Liver (tissue), 9 donors: ENCODE data around the gene CACNB4. TPM values are rescaled to one million over a fixed set of nuclear protein-coding genes. Genes with fewer than 3 reads are reported as not detected.

Source experiments
- DNase-seq: peaks from one replicate; pipeline ENCODE4 v3.0.0-alpha.2; 2017; ENCODE audit warnings: low spot score
- H3K27ac ChIP-seq, 2 donors: one replicate each; pipeline ENCODE4 v1.7.0; 2013; ENCODE audit warnings: inconsistent platforms in 2 of 2, low read length in 2 of 2, control low read depth in 1 of 2, low read depth in 1 of 2, mild to moderate bottlenecking in 1 of 2
- H3K27me3 ChIP-seq, 4 donors: one replicate each; pipeline versions ENCODE4 v1.6.1 to v1.7.0; 2013; ENCODE audit warnings: low read length in 3 of 4, inconsistent platforms in 1 of 4, mild to moderate bottlenecking in 1 of 4, moderate library complexity in 1 of 4; ENCODE audit not compliant: control insufficient read depth in 4 of 4, insufficient read depth in 4 of 4
- H3K36me3 ChIP-seq, 4 donors: one replicate each; pipeline versions ENCODE4 v1.6.1 to v1.7.0; 2013; ENCODE audit warnings: low read length in 3 of 4, mild to moderate bottlenecking in 3 of 4, low read depth in 1 of 4, moderate library complexity in 1 of 4; ENCODE audit not compliant: control insufficient read depth in 4 of 4, insufficient read depth in 3 of 4
- H3K4me1 ChIP-seq, 4 donors: one replicate each; pipeline versions ENCODE4 v1.6.1 to v1.7.0; 2013; ENCODE audit warnings: low read length in 3 of 4, mild to moderate bottlenecking in 3 of 4, moderate library complexity in 1 of 4; ENCODE audit not compliant: control insufficient read depth in 4 of 4, insufficient read depth in 4 of 4
- H3K4me3 ChIP-seq, 3 donors: one replicate each; pipeline versions ENCODE4 v1.6.1 to v1.7.0; 2013; ENCODE audit warnings: low read length in 3 of 3, control low read depth in 1 of 3, low read depth in 1 of 3, mild to moderate bottlenecking in 1 of 3
- H3K9ac ChIP-seq, 2 donors: one replicate each; pipeline ENCODE4 v1.7.0; 2013; ENCODE audit warnings: low read length in 2 of 2, mild to moderate bottlenecking in 2 of 2, moderate library complexity in 2 of 2, control low read depth in 1 of 2, low read depth in 1 of 2
- H3K9me3 ChIP-seq, 4 donors: one replicate each; pipeline versions ENCODE4 v1.6.1 to v1.7.0; 2013; ENCODE audit warnings: low read length in 3 of 4; ENCODE audit not compliant: control insufficient read depth in 4 of 4
- ATF3 ChIP-seq: IDR thresholded peaks from 2 replicates; pipeline ENCODE4 v1.6.1; 2016; ENCODE audit warnings: antibody characterized with exemption
- EGR1 ChIP-seq, 2 donors: IDR thresholded peaks; 2 replicates each; pipeline ENCODE4 v1.6.1; 2016 to 2018; ENCODE audit warnings: antibody characterized with exemption in 2 of 2, low read depth in 2 of 2
- FOXA1 ChIP-seq: IDR thresholded peaks from 2 replicates; pipeline ENCODE4 v1.6.1; 2016; ENCODE audit warnings: antibody characterized with exemption
- FOXA2 ChIP-seq: IDR thresholded peaks from 2 replicates; pipeline ENCODE4 v1.6.1; 2016; ENCODE audit warnings: antibody characterized with exemption
- GABPA ChIP-seq, 2 donors: IDR thresholded peaks in 1 of 2; conservative IDR thresholded peaks in 1 of 2; 2 replicates each; pipeline ENCODE4 v1.6.1; 2016; ENCODE audit warnings: antibody characterized with exemption in 2 of 2, mild to moderate bottlenecking in 1 of 2, moderate library complexity in 1 of 2
- HNF4G ChIP-seq: IDR thresholded peaks from 2 replicates; pipeline ENCODE4 v1.6.1; 2016; ENCODE audit warnings: antibody characterized with exemption
- JUND ChIP-seq, 2 donors: IDR thresholded peaks; 2 replicates each; pipeline ENCODE4 v1.6.1; 2016; ENCODE audit warnings: antibody characterized with exemption in 2 of 2
- MAX ChIP-seq: IDR thresholded peaks from 2 replicates; pipeline ENCODE4 v1.6.1; 2016; ENCODE audit warnings: antibody characterized with exemption
- NR2F2 ChIP-seq: IDR thresholded peaks from 2 replicates; pipeline ENCODE4 v1.6.1; 2016; ENCODE audit warnings: antibody characterized with exemption
- REST ChIP-seq: IDR thresholded peaks from 2 replicates; pipeline ENCODE4 v1.6.1; 2016; ENCODE audit warnings: antibody characterized with exemption, mild to moderate bottlenecking
- RXRA ChIP-seq, 2 donors: IDR thresholded peaks; 2 replicates each; pipeline ENCODE4 v1.6.1; 2017 to 2018; ENCODE audit warnings: antibody characterized with exemption in 2 of 2, mild to moderate bottlenecking in 1 of 2
- SP1 ChIP-seq: IDR thresholded peaks from 2 replicates; pipeline ENCODE4 v1.6.1; 2018; ENCODE audit warnings: antibody characterized with exemption, mild to moderate bottlenecking
- TAF1 ChIP-seq: conservative IDR thresholded peaks from 2 replicates; pipeline ENCODE4 v1.6.1; 2016; ENCODE audit warnings: antibody characterized with exemption, mild to moderate bottlenecking
- YY1 ChIP-seq: IDR thresholded peaks from 2 replicates; pipeline ENCODE4 v1.6.1; 2016; ENCODE audit warnings: antibody characterized with exemption, mild to moderate bottlenecking
- WGBS: extraction: QIAGEN DNeasy Blood & Tissue Kit; methylation state at CpG from one replicate; pipeline ENCODE4 v1.1.7; 2013; 5-methylcytosine and 5-hydroxymethylcytosine counted together
- polyA plus RNA-seq, 2 donors: library from polyadenylated mRNA; stranded (reverse) in 1 of 2; unstranded in 1 of 2; fragments of 200-250 nt in 1 of 2; fragments of >200 nt in 1 of 2; fragmentation: Nextera tagmentation in 1 of 2; extraction: Ambion mirVana in 1 of 2; gene quantifications; one replicate each; pipeline versions ENCODE4 v1.2.1 to v1.2.3, GENCODE V29; 2013 to 2015
- total RNA-seq, 2 donors: library from RNA; depleted of rRNA; stranded (reverse); fragments of >200 nt; gene quantifications; one replicate each; pipeline ENCODE4 v1.2.3, GENCODE V29; 2014
- TF ChIP-seq, protein P1 (sequence below): IDR thresholded peaks from 2 replicates; pipeline ENCODE4 v1.6.1; 2016; ENCODE audit warnings: antibody characterized with exemption
- TF ChIP-seq, protein P2 (sequence below): fragments of 150-350 bp; IDR thresholded peaks from 2 replicates; pipeline ENCODE4 v1.5.1; 2017; ENCODE audit warnings: improper control_type of control experiment, low read depth, low read length; ENCODE audit not compliant: missing input control
- donor health status: healthy.
- donor health status: healthy.
- donor health status: healthy.
- donor health status: healthy.
- donor health status: healthy.

Gene CACNB4
- total and polyA plus RNA-seq, 4 donors, result 0.02 to 0.50 (median 0.21) TPM

DNA sequence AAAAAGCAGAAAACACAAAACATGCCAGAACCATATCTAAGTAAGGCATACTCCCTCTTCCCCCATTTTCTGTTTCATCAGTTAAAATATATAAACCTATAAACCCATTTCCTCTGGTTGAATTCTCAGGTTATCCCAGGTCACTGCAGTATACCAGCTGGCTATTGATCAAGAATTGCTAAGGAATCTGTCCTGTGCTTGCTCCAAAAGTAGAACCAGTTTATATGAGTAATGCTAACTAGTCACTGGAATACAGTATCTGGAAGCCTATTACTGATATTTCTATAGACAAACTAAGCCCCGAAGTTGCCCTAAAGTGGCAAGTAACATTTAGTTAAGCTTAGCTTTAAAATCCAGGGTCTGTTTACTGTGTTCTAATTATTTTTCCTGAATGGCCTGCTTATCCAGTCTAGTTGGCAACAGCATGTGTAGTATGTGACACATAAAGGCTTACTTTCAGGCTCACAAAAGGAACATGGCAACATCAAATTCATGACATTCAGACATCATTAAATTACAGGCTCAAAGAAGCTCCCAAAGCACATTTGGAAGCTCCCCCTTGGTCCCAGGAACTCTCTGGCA is 167.7 kb downstream of the CACNB4 start:
- no peaks in the 10 kb centered on the region for H3K36me3 ChIP-seq
- H3K9me3 ChIP-seq, result no peaks in the 10 kb centered on the region
- DNase-seq, result no peak
- TF ChIP-seq YY1, result no peak
- TF ChIP-seq MAX, result no peak
- no peak for TF ChIP-seq RXRA (IDR thresholded peaks at IDR 0.05)
- no peak for TF ChIP-seq FOXA2
- TF ChIP-seq GABPA (IDR thresholded peaks at IDR 0.05 in 1 of 2, conservative IDR thresholded peaks at IDR 0.05 in 1 of 2), result no peak
- TF ChIP-seq TAF1, result no peak
- TF ChIP-seq FOXA1, result no peak
- no peak for TF ChIP-seq EGR1 (IDR thresholded peaks at IDR 0.05; ENCODE audit: low read depth in 2 of 2)
- TF ChIP-seq, protein P1, sequence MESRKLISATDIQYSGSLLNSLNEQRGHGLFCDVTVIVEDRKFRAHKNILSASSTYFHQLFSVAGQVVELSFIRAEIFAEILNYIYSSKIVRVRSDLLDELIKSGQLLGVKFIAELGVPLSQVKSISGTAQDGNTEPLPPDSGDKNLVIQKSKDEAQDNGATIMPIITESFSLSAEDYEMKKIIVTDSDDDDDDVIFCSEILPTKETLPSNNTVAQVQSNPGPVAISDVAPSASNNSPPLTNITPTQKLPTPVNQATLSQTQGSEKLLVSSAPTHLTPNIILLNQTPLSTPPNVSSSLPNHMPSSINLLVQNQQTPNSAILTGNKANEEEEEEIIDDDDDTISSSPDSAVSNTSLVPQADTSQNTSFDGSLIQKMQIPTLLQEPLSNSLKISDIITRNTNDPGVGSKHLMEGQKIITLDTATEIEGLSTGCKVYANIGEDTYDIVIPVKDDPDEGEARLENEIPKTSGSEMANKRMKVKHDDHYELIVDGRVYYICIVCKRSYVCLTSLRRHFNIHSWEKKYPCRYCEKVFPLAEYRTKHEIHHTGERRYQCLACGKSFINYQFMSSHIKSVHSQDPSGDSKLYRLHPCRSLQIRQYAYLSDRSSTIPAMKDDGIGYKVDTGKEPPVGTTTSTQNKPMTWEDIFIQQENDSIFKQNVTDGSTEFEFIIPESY, result no peak
- no peak for TF ChIP-seq JUND (IDR thresholded peaks at IDR 0.05)
- no peak for TF ChIP-seq HNF4G
- TF ChIP-seq, protein P2, sequence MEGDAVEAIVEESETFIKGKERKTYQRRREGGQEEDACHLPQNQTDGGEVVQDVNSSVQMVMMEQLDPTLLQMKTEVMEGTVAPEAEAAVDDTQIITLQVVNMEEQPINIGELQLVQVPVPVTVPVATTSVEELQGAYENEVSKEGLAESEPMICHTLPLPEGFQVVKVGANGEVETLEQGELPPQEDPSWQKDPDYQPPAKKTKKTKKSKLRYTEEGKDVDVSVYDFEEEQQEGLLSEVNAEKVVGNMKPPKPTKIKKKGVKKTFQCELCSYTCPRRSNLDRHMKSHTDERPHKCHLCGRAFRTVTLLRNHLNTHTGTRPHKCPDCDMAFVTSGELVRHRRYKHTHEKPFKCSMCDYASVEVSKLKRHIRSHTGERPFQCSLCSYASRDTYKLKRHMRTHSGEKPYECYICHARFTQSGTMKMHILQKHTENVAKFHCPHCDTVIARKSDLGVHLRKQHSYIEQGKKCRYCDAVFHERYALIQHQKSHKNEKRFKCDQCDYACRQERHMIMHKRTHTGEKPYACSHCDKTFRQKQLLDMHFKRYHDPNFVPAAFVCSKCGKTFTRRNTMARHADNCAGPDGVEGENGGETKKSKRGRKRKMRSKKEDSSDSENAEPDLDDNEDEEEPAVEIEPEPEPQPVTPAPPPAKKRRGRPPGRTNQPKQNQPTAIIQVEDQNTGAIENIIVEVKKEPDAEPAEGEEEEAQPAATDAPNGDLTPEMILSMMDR, result no peak
- no peak for TF ChIP-seq REST
- no peak for TF ChIP-seq NR2F2
- WGBS, result 91% methylated on average over 1 of the region's 1 CpG
- no peaks in the 10 kb centered on the region for H3K27me3 ChIP-seq
- H3K4me3 ChIP-seq, result no peak overlapping the region
- H3K9ac ChIP-seq, result no peak overlapping the region
- no peaks in the 10 kb centered on the region for H3K4me1 ChIP-seq
- no peak overlapping the region for H3K27ac ChIP-seq

GRCh38 chr2:151930042-151930441 is 168.8 kb downstream of the CACNB4 start:
- DNase-seq, result no peak
- 89% methylated on average over 2 of the region's 2 CpGs for WGBS

More at GRCh38 chr2:151930042-151930441, 168.8 kb downstream of the CACNB4 start:
- Histone ChIP-seq H3K9ac (no peak overlapping the region), H3K4me3 (no peak overlapping the region), H3K36me3 (no peaks in the 10 kb centered on the region), H3K27me3 (no peaks in the 10 kb centered on the region), H3K4me1 (no peaks in the 10 kb centered on the region), H3K9me3 (no peaks in the 10 kb centered on the region), H3K27ac (no peak overlapping the region)
- TF ChIP-seq EGR1 (IDR thresholded peaks at IDR 0.05; ENCODE audit: low read depth in 2 of 2) (no peak), REST (no peak), RXRA (IDR thresholded peaks at IDR 0.05) (no peak), MAX (no peak), ATF3 (no peak), TAF1 (no peak), HNF4G (no peak), FOXA2 (no peak), FOXA1 (no peak), SP1 (no peak)
- TF ChIP-seq, protein P1, result no peak
